HCT116 (cell line): ENCODE data around the gene AUTS2.

ENCODE experiments used
- EZH2phosphoT487 ChIP-seq: fragments of 200-600 bp; IDR thresholded peaks from 2 replicates; pipeline ENCODE4 v1.6.1; 2018; ENCODE audit warnings: antibody characterized with exemption, borderline replicate concordance
- REST ChIP-seq: IDR thresholded peaks from 2 replicates; pipeline ENCODE4 v1.6.1; 2012; ENCODE audit warnings: low read depth
- ZBTB33 ChIP-seq: IDR thresholded peaks from 2 replicates; pipeline ENCODE4 v1.6.1; 2011; ENCODE audit warnings: mild to moderate bottlenecking, low read length, moderate library complexity; ENCODE audit not compliant: insufficient replicate concordance; ENCODE audit errors: extremely low read depth

GRCh38 chr7:69598081-69598486 is at the start of gene AUTS2:
- TF ChIP-seq ZBTB33 = no peak
- no peak for TF ChIP-seq REST
- TF ChIP-seq EZH2phosphoT487 = no peak
